ENCODE data around the gene NPC1.

Gene NPC1

DNA sequence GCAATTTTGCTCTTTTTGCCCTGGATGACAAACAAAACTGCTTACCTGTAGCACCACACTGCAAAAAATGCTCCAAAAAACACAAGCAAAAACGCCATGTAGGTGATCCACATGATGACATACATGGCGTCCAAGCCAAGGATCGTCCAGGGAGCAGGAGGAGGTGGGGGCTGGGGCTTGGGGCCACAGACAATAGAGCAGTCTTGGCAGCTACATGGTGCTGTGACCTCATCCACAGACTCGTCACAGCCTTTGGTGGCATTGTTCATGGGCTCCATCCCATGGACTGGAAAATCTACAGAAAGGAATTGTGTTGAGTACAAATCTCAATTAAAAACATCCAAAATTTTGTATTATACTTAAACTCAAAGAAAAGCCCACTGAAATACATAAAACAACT is 26.1 kb downstream of the NPC1 start:
- TF ChIP-seq, protein P1, sequence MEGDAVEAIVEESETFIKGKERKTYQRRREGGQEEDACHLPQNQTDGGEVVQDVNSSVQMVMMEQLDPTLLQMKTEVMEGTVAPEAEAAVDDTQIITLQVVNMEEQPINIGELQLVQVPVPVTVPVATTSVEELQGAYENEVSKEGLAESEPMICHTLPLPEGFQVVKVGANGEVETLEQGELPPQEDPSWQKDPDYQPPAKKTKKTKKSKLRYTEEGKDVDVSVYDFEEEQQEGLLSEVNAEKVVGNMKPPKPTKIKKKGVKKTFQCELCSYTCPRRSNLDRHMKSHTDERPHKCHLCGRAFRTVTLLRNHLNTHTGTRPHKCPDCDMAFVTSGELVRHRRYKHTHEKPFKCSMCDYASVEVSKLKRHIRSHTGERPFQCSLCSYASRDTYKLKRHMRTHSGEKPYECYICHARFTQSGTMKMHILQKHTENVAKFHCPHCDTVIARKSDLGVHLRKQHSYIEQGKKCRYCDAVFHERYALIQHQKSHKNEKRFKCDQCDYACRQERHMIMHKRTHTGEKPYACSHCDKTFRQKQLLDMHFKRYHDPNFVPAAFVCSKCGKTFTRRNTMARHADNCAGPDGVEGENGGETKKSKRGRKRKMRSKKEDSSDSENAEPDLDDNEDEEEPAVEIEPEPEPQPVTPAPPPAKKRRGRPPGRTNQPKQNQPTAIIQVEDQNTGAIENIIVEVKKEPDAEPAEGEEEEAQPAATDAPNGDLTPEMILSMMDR (IDR thresholded peaks at IDR 0.05) = no peak

DNA sequence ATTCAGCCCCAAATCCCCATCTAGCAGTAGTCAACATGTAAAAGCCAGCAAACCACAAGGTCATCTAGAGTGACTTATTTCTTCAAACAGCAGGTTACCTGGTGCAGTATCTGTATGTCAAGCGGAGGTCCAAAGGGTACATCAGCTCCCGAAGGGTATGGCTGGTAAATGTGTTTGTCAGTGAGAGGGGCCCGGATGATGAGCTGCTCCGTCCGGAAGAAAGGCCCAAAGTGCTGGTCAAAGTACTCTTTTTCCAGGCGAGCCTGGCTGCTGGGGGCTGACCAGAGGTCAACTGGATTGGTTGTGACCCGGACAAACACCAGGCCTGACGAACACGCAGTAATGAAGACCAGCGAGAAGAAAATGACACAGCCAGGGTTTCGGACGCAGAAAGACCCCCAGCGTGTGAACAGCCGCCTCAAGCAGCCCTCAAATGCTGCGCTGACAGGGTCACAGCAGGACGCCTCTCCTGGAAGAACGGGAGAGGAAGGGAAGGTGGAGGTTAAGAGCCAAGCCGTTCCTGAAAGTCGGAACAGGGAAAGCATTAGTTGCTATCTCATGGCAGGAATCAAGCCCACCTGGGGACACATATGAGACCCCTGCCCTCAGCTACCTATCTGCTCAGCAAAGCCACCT is 30.0 kb downstream of the NPC1 start:
- TF ChIP-seq, protein P1 (IDR thresholded peaks at IDR 0.05) = no peak

DNA sequence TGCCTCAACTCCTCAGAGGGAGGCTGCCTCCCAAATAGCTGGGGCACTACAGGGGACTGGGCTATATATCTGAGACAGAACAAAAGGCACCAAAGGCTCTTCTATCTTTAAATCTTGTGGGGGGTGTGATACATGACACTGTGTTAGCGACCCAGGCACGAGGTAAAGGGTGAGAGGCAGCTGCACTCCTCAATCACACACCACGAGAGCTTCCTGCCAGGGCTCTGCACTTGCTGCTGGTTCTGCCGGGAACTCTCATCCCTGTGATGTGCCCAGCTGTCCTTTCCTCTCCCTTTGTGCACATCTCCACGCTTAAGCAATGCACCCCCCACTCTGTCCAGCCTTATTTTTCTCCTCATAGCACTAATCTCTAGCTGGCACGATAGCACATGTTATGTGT is 32.4 kb downstream of the NPC1 start:
- TF ChIP-seq, protein P1 (IDR thresholded peaks at IDR 0.05) = no peak

DNA sequence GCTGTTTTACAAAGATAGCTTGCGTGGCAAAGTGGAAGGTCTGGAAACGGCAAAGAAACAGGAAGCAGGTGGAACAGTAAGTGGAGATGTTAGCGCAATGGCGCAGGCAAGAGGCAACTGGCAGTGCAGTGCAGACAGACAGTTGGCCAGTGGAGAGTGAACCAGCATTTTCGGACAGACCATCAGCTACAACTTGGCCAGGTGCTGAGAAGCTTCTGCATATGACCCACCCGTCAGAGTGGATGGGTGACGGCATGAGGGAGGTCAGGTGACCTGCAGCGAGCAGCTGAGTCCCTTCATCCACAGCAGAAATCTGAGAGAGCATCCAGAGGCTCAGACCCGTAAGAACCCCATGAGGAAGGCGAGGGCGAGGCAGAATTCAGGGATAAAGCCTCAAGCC is 33.8 kb downstream of the NPC1 start:
- TF ChIP-seq, protein P1 (IDR thresholded peaks at IDR 0.05) = no peak

DNA sequence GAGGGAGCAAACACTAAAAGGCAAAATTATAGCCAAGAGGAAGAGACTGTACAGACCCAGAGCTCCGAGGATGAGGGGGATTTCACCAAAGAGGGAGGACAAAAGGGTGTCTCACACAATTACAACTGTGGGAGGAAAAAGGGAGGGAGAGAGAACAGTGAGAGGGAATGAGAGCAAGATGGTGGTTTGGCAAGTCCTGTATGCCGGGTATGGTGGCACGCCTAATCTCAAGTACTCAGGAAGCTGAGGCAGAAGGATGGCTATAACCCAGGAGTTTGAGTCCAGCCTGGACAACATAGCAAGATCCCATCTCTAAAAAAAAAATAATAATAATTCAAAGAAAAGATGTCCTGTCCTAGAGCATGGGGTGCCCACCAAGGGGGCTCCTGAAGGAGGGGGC is 34.3 kb downstream of the NPC1 start:
- TF ChIP-seq, protein P1 (IDR thresholded peaks at IDR 0.05) = no peak

DNA sequence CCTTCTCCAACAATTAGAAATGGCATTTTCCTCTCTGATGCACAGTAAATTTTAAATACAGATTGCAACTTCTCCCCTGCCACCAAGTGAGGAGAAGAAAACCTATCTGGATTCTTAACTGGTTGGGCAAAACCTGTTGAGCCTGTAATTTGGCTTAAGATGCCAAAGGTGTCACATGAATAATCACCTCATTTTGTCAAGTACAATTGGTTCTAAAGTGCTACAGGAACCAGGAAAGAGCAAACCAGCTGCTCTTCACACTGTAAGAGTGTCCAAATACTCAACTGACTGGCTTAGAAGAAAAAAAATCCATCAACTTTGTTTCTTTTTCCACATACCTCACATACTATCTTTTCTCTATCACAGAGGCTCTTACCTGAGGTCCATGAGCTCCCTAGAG is 35.4 kb downstream of the NPC1 start:
- TF ChIP-seq, protein P1 (IDR thresholded peaks at IDR 0.05) = no peak

DNA sequence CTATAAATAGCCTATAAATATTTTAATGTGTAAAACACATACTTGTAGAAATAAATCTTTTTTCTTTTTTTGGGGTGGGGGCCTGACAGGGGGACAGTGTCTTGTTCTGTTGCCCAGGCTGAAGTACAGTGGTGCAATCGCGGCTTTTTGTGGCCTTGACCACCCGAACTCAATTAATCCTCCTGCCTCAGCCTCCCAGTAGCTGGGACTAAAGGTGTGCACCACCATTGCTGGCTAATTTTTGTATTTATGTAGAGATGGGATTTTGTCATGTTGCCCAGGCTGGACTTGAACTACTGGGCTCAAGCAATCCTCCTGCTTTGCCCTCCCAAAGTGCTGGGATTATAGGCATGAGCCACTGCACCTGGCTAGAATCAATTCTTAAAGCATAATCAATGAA is 37.6 kb downstream of the NPC1 start:
- TF ChIP-seq, protein P1 (IDR thresholded peaks at IDR 0.05) = no peak

DNA sequence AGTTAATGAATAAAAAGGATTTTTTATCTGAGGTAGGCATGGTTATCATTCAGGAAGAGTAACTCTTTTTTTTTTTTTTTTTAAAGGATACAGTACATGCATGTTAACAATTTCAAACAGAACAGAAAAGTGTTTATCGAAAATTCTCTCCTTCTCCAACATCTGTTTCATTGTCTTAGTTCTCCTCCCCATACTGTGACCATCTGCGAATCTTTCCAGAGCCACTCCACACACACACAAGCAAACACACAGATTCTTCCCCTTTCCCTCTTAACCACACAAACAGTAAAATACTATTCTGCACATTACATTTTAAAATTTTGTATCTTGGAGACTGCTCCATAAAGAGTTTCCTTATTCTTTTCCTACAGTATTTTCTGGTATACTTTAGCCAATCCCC is 38.0 kb downstream of the NPC1 start:
- TF ChIP-seq, protein P1 (IDR thresholded peaks at IDR 0.05) = no peak

Measured in LNCAP (cell line).